GM18499 (cell line): Measurements from ENCODE around the gene GH1.
"Not testable (repeated sequence)": the region's sequence is repeated elsewhere in the genome, so short reads cannot be mapped to it uniquely, and the experiment has no call there.

Experiments
- ATAC-seq: cut with Tn5 transposase; IDR thresholded peaks from one replicate; pipeline ENCODE4 v1.9.1; 2021; ENCODE audit warnings: moderate number of reproducible peaks; ENCODE audit not compliant: insufficient read depth, unreplicated experiment

The GH1 gene

GRCh38 chr17:63870292-63870665 is 48.4 kb downstream of the GH1 start:
- ATAC-seq, result not testable (repeated sequence)

GRCh38 chr17:63869491-63870291 is 48.9 kb downstream of the GH1 start:
- not testable (repeated sequence) for ATAC-seq
